Endothelial cell of umbilical vein (primary cell): ENCODE measurements around the gene PLEKHJ1. TPM values are rescaled to one million over a fixed set of nuclear protein-coding genes. Genes with fewer than 3 reads are reported as not detected.

Source experiments
- BruUV-seq: library from RNA; stranded (reverse); fragments of 400-500 nt; replicated peaks from 2 replicates; lab custom pipeline; 2021; lab: Mats Ljungman, UMichigan
- CTCF ChIA-PET: fragments of 300-600, 350-600 bp; sonication (Branson Sonifier 250); formaldehyde crosslinking; loops from one replicate; lab custom pipeline; 2021; ENCODE audit warnings: antibody characterized with exemption, inconsistent platforms; lab: Charles Lee
- POLR2A ChIA-PET: fragments of 300-600, 350-600 bp; sonication (Branson Sonifier 250); formaldehyde crosslinking; loops from one replicate; lab custom pipeline; 2021; ENCODE audit warnings: antibody characterized with exemption, inconsistent platforms; lab: Charles Lee
- DNase-seq: peaks from one replicate; pipeline ENCODE4 v3.0.0-alpha.2; 2011; ENCODE audit warnings: low read depth, low spot score
- FAIRE-seq: peaks from 2 replicates; lab custom pipeline; 2011; peaks lifted over from hg19 to GRCh38; lab: Jason Lieb, UNC
- H2AFZ ChIP-seq: 2 replicates; pipeline ENCODE4 v1.6.0; 2012; ENCODE audit warnings: low read depth, low read length, control low read depth, inconsistent platforms
- H3K27ac ChIP-seq: 2 replicates; pipeline ENCODE4 v1.5.1; 2011; ENCODE audit warnings: low read depth, mild to moderate bottlenecking, control low read depth, low read length, moderate library complexity; ENCODE audit not compliant: insufficient read depth
- H3K27me3 ChIP-seq, 2 experiments: 2 replicates each; pipeline versions ENCODE4 v1.6.0 to v1.6.1; 2011; ENCODE audit warnings: low read length in 2 of 2, mixed read lengths in 1 of 2; ENCODE audit not compliant: control insufficient read depth in 2 of 2, insufficient read depth in 2 of 2
- H3K36me3 ChIP-seq, 2 experiments: 2 replicates in 1 of 2; 3 replicates in 1 of 2; pipeline ENCODE4 v1.5.1; 2011; ENCODE audit warnings: low read length in 2 of 2, mild to moderate bottlenecking in 1 of 2, moderate library complexity in 1 of 2; ENCODE audit not compliant: control insufficient read depth in 2 of 2, insufficient read depth in 2 of 2; ENCODE audit errors: extremely low read depth in 1 of 2
- H3K4me1 ChIP-seq: 3 replicates; pipeline ENCODE4 v1.5.1; 2011; ENCODE audit warnings: mild to moderate bottlenecking, low read length; ENCODE audit not compliant: control insufficient read depth, insufficient read depth; ENCODE audit errors: extremely low read depth
- H3K4me2 ChIP-seq: 2 replicates; pipeline ENCODE4 v1.6.1; 2011; ENCODE audit warnings: low read length, control low read depth, mixed read lengths; ENCODE audit not compliant: insufficient read depth
- H3K4me3 ChIP-seq, 3 experiments: fragments of 200-600 bp in 1 of 3; sonication (generic), shearing (Covaris generic) in 1 of 3; replicated peaks in 1 of 3; 2 replicates each; pipeline ENCODE4 v1.5.1; 2011 to 2016; ENCODE audit warnings: control low read depth in 3 of 3, low read length in 3 of 3, mild to moderate bottlenecking in 2 of 3, inconsistent platforms in 1 of 3, low read depth in 1 of 3, moderate library complexity in 1 of 3; ENCODE audit not compliant: insufficient read depth in 1 of 3
- H3K79me2 ChIP-seq: 2 replicates; pipeline ENCODE4 v1.6.0; 2012; ENCODE audit warnings: low read length, inconsistent platforms; ENCODE audit not compliant: control insufficient read depth, insufficient read depth
- H3K9ac ChIP-seq: replicated peaks from 2 replicates; pipeline ENCODE3; 2011; ENCODE audit warnings: low read length, control low read depth; ENCODE audit not compliant: insufficient read depth; ENCODE audit errors: extremely low read depth
- H3K9me1 ChIP-seq: replicated peaks from 3 replicates; pipeline ENCODE4 v1.6.0; 2011; ENCODE audit warnings: mild to moderate bottlenecking, low read length; ENCODE audit not compliant: control insufficient read depth, insufficient read depth; ENCODE audit errors: extremely low read depth
- H3K9me3 ChIP-seq: replicated peaks from 2 replicates; pipeline ENCODE4 v1.5.1; 2012; ENCODE audit warnings: low read length, inconsistent platforms; ENCODE audit not compliant: control insufficient read depth, insufficient read depth
- H4K20me1 ChIP-seq: replicated peaks from 2 replicates; pipeline ENCODE3; 2011; ENCODE audit warnings: mild to moderate bottlenecking, low read length; ENCODE audit not compliant: control insufficient read depth, insufficient read depth; ENCODE audit errors: extremely low read depth
- CTCF ChIP-seq, 2 donors: IDR thresholded peaks; 1 replicate in 1 of 2; 2 replicates in 1 of 2; pipeline ENCODE4 v1.5.1; 2011; ENCODE audit warnings: low read length in 2 of 2, mild to moderate bottlenecking in 2 of 2, moderate library complexity in 2 of 2, control low read depth in 1 of 2, inconsistent platforms in 1 of 2, low read depth in 1 of 2; ENCODE audit not compliant: insufficient read depth in 1 of 2; ENCODE audit errors: extremely low read depth in 1 of 2
- EZH2 ChIP-seq: IDR thresholded peaks from 2 replicates; pipeline ENCODE4 v1.6.1; 2012; ENCODE audit warnings: borderline replicate concordance, low read depth, mild to moderate bottlenecking, moderate library complexity, low read length, inconsistent platforms; ENCODE audit not compliant: severe bottlenecking
- JUN ChIP-seq: IDR thresholded peaks from 2 replicates; pipeline ENCODE4 v1.6.1; 2011; ENCODE audit warnings: borderline replicate concordance, low read depth; ENCODE audit not compliant: insufficient read length, insufficient read depth
- POLR2AphosphoS5 ChIP-seq: IDR thresholded peaks from 2 replicates; pipeline ENCODE4 v1.6.1; 2012; ENCODE audit warnings: low read depth, mild to moderate bottlenecking, control low read depth, low read length, moderate library complexity; ENCODE audit not compliant: insufficient read depth
- dilution Hi-C: fragments of 300-500 bp; cut with MboI; formaldehyde crosslinking; loops from one replicate; pipeline ENCODE4 v1.15.0; 2019; ENCODE audit warnings: low sequenced_read_pairs; ENCODE audit not compliant: extremely low pct_ligation_motif_present
- intact Hi-C: fragments of 100-400 bp; cut with micrococcal nuclease; formaldehyde crosslinking; loops from one replicate; pipeline ENCODE4 v1.10.0; 2022
- polyA plus RNA-seq, 4 experiments: library from polyadenylated mRNA; depleted of rRNA in 3 of 4; stranded (reverse) in 3 of 4; unstranded in 1 of 4; fragments of >200 nt; gene quantifications; 2 replicates each; pipeline versions ENCODE4 v1.2.1 to v1.2.3, GENCODE V29; 2011 to 2012; ENCODE audit warnings: missing spikeins in 1 of 4
- total RNA-seq: library from RNA; stranded (reverse); gene quantifications from 2 replicates; pipeline ENCODE4 v1.2.3, GENCODE V29; 2021

The PLEKHJ1 gene
- total and polyA plus RNA-seq, 2 donors (not counting 3 experiments of a cell fraction or from before 2014, with no cell fraction given), result 82.4 to 115 TPM

GRCh38 chr19:2255112-2255845, 19.1 kb upstream of the PLEKHJ1 start:
- no peak overlapping the region for H3K4me3 ChIP-seq
- H2AFZ ChIP-seq, result no peak overlapping the region
- H3K27me3 ChIP-seq, result peaks cover 21 to 36% of the 10 kb centered on the region in 2 experiments
- no peak overlapping the region for H3K9ac ChIP-seq
- no peak overlapping the region for H3K27ac ChIP-seq
- no peaks in the 10 kb centered on the region for H3K9me3 ChIP-seq
- DNase-seq (no peak), FAIRE-seq (no peak)
- no peaks in the 10 kb centered on the region for H4K20me1 ChIP-seq
- no peaks in the 10 kb centered on the region for H3K9me1 ChIP-seq
- H3K79me2 ChIP-seq, result no peaks in the 10 kb centered on the region
- no peak overlapping the region for H3K4me2 ChIP-seq
- BruUV-seq, result no TSS peak
- POLR2A ChIA-PET, result interaction anchor here (1.5 kb wide), 1 partner anchor 15 kb away, joined by 3 read pairs; no protein-coding TSS in a partner anchor
- intact Hi-C loops, result no loop called here
- peaks cover 11% of the 10 kb centered on the region for H3K4me1 ChIP-seq
- TF ChIP-seq EZH2 (no peak), POLR2AphosphoS5 (no peak)
- dilution Hi-C loops, result no loop called here
- CTCF ChIA-PET, result interaction anchor here (0.8 to 3.2 kb wide), 7 partner anchors 11 to 99 kb away, joined by 3 to 15 read pairs (median 4); partner anchors contain the start of gene PLEKHJ1
- no peaks in the 10 kb centered on the region for H3K36me3 ChIP-seq

GRCh38 chr19:2254064-2254872, 18.1 kb upstream of the PLEKHJ1 start:
- Histone ChIP-seq H3K9ac (no peak overlapping the region), H4K20me1 (no peaks in the 10 kb centered on the region), H3K9me1 (no peaks in the 10 kb centered on the region), H3K4me2 (no peak overlapping the region), H3K4me3 (no peak overlapping the region), H3K9me3 (no peaks in the 10 kb centered on the region), H3K79me2 (no peaks in the 10 kb centered on the region), H2AFZ (no peak overlapping the region), H3K27ac (no peak overlapping the region), H3K4me1 (peaks cover 11% of the 10 kb centered on the region), H3K27me3 (peaks cover 22 to 40% of the 10 kb centered on the region in 2 experiments), H3K36me3 (no peaks in the 10 kb centered on the region)
- DNase-seq, result peak; percentile 51
- ChIA-PET CTCF (interaction anchor here (0.8 to 3.2 kb wide), 7 partner anchors 13 to 98 kb away, joined by 3 to 15 read pairs (median 6); partner anchors contain the start of gene PLEKHJ1), POLR2A (interaction anchor here (1.5 kb wide), 1 partner anchor 14 kb away, joined by 3 read pairs; no protein-coding TSS in a partner anchor)
- intact Hi-C loops (loop anchor here (1.0 kb wide), 1 partner anchor 18 kb away; the partner anchor contains the start of genes PLEKHJ1 and SF3A2), dilution Hi-C loops (no loop called here)
- FAIRE-seq, result no peak
- no TSS peak for BruUV-seq
- TF ChIP-seq JUN, result no peak
- no peak for TF ChIP-seq POLR2AphosphoS5
- peak; percentile 31 to 65 for TF ChIP-seq CTCF (IDR thresholded peaks at IDR 0.05; ENCODE audit: extremely low read depth in 1 of 2, insufficient read depth in 1 of 2, low read depth in 1 of 2, low read length in 2 of 2)
